SU-DHL-6 (cell line): ENCODE measurements around the gene ATP13A1.

ENCODE experiments used
- H2AFZ ChIP-seq: fragments of 200-600 bp; sonication (generic); 2 replicates; pipeline ENCODE4 v1.6.1; 2014; ENCODE audit warnings: low read depth, mild to moderate bottlenecking, moderate library complexity, mixed read lengths, antibody characterized with exemption, low read length; ENCODE audit not compliant: severe bottlenecking
- H3F3A ChIP-seq: fragments of 200-600 bp; shearing (Covaris generic); 2 replicates; pipeline ENCODE4 v1.6.0; 2016; ENCODE audit warnings: antibody characterized with exemption, mild to moderate bottlenecking; ENCODE audit not compliant: insufficient read depth
- H3K27ac ChIP-seq: fragments of 200-600 bp; sonication (generic); 2 replicates; pipeline ENCODE4 v1.5.1; 2016; ENCODE audit warnings: low read depth, mild to moderate bottlenecking, low read length, moderate library complexity, mixed read lengths
- H3K27me3 ChIP-seq: fragments of 200-600 bp; sonication (generic), shearing (Covaris generic); 2 replicates; pipeline ENCODE4 v1.6.0; 2014; ENCODE audit warnings: mild to moderate bottlenecking, low read length
- H3K36me3 ChIP-seq: fragments of 200-600 bp; sonication (generic); 2 replicates; pipeline ENCODE4 v1.6.1; 2014; ENCODE audit warnings: mild to moderate bottlenecking, low read length, mixed read lengths
- H3K4me2 ChIP-seq: fragments of 300-600, 200-600 bp; shearing (Covaris generic), sonication (generic); 2 replicates; pipeline ENCODE4 v1.6.0; 2014; ENCODE audit warnings: low read length, low read depth, mild to moderate bottlenecking; ENCODE audit not compliant: poor library complexity, severe bottlenecking
- H3K4me3 ChIP-seq: fragments of 200-600 bp; sonication (generic); 2 replicates; pipeline ENCODE4 v1.5.1; 2014; ENCODE audit warnings: antibody characterized with exemption, low read length, mild to moderate bottlenecking, mixed read lengths; ENCODE audit not compliant: insufficient read depth, poor library complexity, severe bottlenecking
- H3K79me2 ChIP-seq: fragments of 200-600 bp; sonication (generic); 2 replicates; pipeline ENCODE4 v1.6.1; 2014; ENCODE audit warnings: mild to moderate bottlenecking, low read length, moderate library complexity; ENCODE audit not compliant: insufficient read depth
- H3K9ac ChIP-seq: fragments of 200-600 bp; sonication (generic); 2 replicates; pipeline ENCODE4 v1.7.0; 2014; ENCODE audit warnings: mild to moderate bottlenecking, low read length
- H3K9me2 ChIP-seq: fragments of 200-600 bp; sonication (generic); replicated peaks from 2 replicates; pipeline ENCODE4 v1.6.1; 2014; ENCODE audit warnings: low read length; ENCODE audit not compliant: insufficient read depth
- H3K9me3 ChIP-seq: fragments of 200-600 bp; sonication (generic); 2 replicates; pipeline ENCODE4 v1.6.1; 2014; ENCODE audit warnings: low read length, mixed read lengths; ENCODE audit not compliant: insufficient read depth
- H4K20me1 ChIP-seq: fragments of 200-600 bp; sonication (generic); 2 replicates; pipeline ENCODE4 v1.6.1; 2014; ENCODE audit warnings: low read depth, mild to moderate bottlenecking, antibody characterized with exemption, low read length, moderate library complexity, mixed read lengths
- CTCF ChIP-seq: fragments of 200-600 bp; sonication (generic); IDR thresholded peaks from one replicate; pipeline ENCODE4 v1.5.1; 2017; ENCODE audit warnings: antibody characterized with exemption, mild to moderate bottlenecking, low read length, moderate library complexity; ENCODE audit not compliant: insufficient read depth, poor library complexity, severe bottlenecking
- EZH2phosphoT487 ChIP-seq: fragments of 200-600 bp; sonication (generic), shearing (Covaris generic); conservative IDR thresholded peaks from 2 replicates; pipeline ENCODE4 v1.6.1; 2018; ENCODE audit warnings: mild to moderate bottlenecking, antibody characterized with exemption, low read length, moderate library complexity, mixed read lengths

The ATP13A1 gene

GRCh38 chr19:19652482-19653295, 10.8 kb downstream of the ATP13A1 start:
- Histone ChIP-seq H3F3A (no peaks in the 10 kb centered on the region), H3K4me2 (no peak overlapping the region), H3K9ac (no peak overlapping the region), H4K20me1 (no peaks in the 10 kb centered on the region), H3K27ac (no peak overlapping the region), H3K9me3 (no peaks in the 10 kb centered on the region), H3K36me3 (0 out of 2 replicates have a peak, but pooled peaks cover 3% of the 10 kb centered on the region), H3K4me3 (no peak overlapping the region), H3K27me3 (no peaks in the 10 kb centered on the region), H3K79me2 (no peaks in the 10 kb centered on the region), H3K9me2 (no peaks in the 10 kb centered on the region), H2AFZ (no peak overlapping the region)
- TF ChIP-seq EZH2phosphoT487 (no peak), CTCF (no peak)

GRCh38 chr19:19651076-19651475, 12.4 kb downstream of the ATP13A1 start:
- Histone ChIP-seq H3K4me3 (no peak overlapping the region), H3K4me2 (no peak overlapping the region), H3F3A (no peaks in the 10 kb centered on the region), H3K27me3 (no peaks in the 10 kb centered on the region), H3K27ac (no peak overlapping the region), H4K20me1 (no peaks in the 10 kb centered on the region), H3K36me3 (0 out of 2 replicates have a peak, but pooled peaks cover 3% of the 10 kb centered on the region), H3K9ac (no peak overlapping the region), H2AFZ (no peak overlapping the region), H3K79me2 (no peaks in the 10 kb centered on the region), H3K9me3 (no peaks in the 10 kb centered on the region), H3K9me2 (no peaks in the 10 kb centered on the region)
- TF ChIP-seq CTCF: no peak
- TF ChIP-seq EZH2phosphoT487: no peak

GRCh38 chr19:19650331-19650730, 13.1 kb downstream of the ATP13A1 start:
- Histone ChIP-seq H3K27me3 (no peaks in the 10 kb centered on the region), H2AFZ (no peak overlapping the region), H3K9me3 (no peaks in the 10 kb centered on the region), H3F3A (no peaks in the 10 kb centered on the region), H3K9me2 (no peaks in the 10 kb centered on the region), H3K36me3 (0 out of 2 replicates have a peak, but pooled peaks cover 3% of the 10 kb centered on the region), H3K4me2 (no peak overlapping the region), H4K20me1 (no peaks in the 10 kb centered on the region), H3K9ac (no peak overlapping the region), H3K4me3 (no peak overlapping the region), H3K27ac (no peak overlapping the region), H3K79me2 (no peaks in the 10 kb centered on the region)
- no peak for TF ChIP-seq CTCF
- no peak for TF ChIP-seq EZH2phosphoT487
